Cortex of kidney (tissue), 1 donor: ENCODE measurements around the gene PCID2.
"Not testable (repeated sequence)": the region's sequence is repeated elsewhere in the genome, so short reads cannot be mapped to it uniquely, and the experiment has no call there.

Source experiments
- DNase-seq: peaks from one replicate; lab custom pipeline; 2025; lab: John Stamatoyannopoulos, UW

PCID2 gene

DNA sequence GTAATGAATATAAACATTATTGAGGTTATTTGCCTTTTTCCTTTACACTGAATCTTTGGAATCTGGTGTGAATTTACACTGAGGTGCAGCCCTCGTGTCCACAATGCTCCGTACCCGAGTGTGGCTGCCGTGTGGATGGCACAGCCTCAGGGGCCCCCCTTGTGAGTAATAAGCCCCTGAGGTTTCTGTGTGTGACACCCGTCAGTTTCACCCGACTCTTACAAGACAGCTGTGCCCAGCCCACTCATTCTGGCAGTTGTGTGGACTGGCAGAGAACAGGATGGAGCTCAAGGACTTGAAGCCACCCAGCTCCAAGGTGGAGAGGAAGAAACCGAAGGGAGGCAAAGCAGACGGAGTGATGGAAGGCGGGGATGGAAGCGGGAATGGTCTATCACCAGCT is 42.2 kb downstream of the PCID2 start:
- DNase-seq = no peak

DNA sequence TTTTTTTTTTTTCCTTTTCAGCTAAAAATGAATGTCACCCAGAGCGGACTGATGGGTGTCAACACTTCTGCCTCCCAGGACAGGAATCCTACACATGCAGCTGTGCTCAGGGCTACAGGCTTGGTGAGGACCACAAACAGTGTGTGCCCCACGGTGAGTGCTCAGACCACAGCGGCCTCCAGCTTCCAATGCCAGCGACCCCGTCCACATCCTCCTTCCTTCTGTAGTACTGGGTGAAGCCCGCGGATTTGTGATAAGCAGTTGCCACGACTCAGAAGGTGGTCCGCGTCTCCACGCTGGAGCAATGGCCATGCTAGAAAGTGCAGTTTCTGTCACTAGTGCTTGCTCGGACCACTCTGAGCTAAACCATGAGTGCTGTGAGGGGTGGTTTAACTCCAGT is 44.0 kb downstream of the PCID2 start:
- no peak for DNase-seq

DNA sequence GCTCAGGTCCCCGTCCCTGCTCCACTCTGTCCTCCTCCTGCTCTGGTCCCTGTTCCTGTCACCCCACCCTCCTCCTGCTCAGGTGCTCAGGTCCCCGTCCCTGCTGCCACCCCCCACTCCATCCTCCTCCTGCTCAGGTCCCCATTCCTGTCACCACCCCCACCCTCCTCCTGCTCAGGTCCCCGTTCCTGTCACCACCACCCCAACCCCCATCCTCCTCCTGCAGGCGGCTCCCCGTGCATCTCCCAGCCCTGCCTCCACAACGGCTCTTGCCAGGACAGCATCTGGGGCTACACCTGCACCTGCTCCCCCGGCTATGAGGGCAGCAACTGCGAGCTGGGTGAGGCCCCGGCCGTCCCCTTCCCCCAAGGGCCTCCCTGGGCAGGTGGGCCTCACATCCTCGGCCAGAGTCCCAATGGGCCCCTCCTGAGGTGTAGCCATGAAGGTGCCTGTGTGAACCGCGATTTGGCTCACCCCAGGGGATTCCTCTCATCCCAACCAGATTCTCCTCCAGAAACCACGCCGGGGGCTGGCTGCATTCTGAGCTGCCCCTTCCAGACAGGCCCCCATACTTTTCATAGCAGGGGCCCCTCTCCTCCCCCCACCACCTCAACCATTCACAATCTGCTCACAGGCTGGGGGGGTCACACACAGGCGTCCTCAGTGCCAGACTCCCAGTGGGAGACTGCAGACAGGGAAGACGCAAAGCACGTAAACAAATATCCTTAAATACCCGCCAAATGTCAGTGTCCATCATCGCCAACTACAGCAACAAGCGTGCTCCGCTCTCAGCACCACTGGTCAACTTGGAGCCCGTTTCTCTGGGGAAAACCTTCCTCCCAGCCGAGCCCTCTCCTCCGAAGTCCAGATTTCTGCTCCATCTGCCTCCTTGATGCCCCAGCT is 45.4 kb downstream of the PCID2 start:
- no peak for DNase-seq

- not testable (repeated sequence) for DNase-seq
Measured at GRCh38 chr13:113161975-113162374, 46.5 kb downstream of the PCID2 start.

DNA sequence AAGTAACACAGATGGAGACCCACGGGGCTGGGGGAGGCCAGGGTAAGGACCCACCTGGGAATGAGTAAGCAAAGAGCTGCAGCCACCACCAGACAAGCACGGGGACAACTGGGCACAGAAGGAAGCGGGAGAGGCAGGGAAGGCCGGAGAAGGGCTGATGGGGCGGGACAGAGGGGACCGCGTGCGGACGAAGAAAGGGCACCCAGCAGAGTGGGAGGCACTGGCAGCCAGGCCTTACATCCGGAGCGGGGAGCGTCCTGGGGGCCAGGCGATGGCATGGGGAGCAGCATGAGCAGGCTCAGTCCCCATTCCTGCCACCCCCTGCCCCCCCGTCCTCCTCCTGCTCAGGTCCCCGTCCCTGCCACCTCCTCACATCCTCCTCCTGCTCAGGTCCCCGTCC is 47.0 kb downstream of the PCID2 start:
- DNase-seq = no peak

- no peak for DNase-seq
Measured at GRCh38 chr13:113160983-113161382, 47.5 kb downstream of the PCID2 start.

DNA sequence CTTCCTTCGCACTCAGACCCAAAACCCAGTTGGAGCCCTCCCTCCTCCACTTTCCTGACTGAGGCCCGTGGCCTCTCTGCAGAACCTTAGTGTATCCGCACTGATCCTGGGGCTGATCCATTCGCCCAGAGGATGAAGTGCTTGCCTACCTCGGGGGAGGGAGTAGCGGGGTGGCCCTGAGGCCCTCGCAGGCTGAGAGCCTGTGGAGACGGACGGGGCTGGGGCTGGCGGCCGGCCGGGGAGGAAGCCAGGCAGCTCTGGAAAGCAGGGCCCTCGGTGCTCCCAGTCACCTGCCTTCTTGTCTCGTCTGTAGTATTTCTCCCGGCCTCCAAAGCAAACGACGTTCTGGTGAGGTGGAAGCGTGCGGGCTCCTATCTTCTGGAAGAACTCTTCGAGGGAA is 48.8 kb downstream of the PCID2 start:
- no peak for DNase-seq

GRCh38 chr13:113158946-113159345 is 49.5 kb downstream of the PCID2 start:
- DNase-seq = no peak

- no peak for DNase-seq
Measured at GRCh38 chr13:113157929-113158747, 50.3 kb downstream of the PCID2 start, which contains the start of gene PROZ. PROZ (plus strand) TSS chr13:113158648; CDS start chr13:113158661, 13 bp downstream.

DNA sequence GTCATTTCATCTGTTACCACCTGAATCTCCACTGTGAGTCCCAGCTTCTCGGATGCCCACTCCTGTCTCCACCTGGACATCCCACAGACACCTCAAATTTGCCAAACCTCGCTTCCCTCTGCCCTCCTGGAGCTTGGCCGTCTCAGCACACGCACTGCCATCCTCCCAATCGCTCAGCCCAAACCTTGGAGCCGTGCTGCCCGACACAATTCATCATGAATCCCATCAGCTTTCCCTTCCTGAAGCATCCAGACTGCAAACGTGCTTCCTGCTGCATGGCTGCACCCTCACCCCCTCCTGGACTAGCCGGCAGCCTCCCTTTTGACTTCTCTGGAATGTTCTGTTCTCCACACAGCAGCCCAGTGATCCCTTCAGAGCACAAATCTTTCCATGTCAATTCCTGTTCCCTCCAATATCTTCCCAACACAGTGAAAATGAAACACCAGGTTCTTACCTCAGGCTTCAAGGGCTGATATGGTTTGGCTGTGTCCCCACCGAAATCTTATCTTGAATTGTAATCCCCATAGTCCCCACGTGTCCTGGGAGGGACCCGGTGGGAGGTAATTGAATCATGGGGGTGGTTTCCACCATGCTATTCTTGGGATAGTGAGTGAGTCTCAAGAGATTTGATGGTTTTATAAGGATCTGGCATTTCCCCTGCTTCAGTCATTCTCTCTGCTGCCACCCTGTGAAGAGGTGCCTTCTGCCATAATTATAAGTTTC is 51.1 kb downstream of the PCID2 start:
- no peak for DNase-seq

GRCh38 chr13:113155982-113156655 is 52.4 kb downstream of the PCID2 start:
- no peak for DNase-seq

DNA sequence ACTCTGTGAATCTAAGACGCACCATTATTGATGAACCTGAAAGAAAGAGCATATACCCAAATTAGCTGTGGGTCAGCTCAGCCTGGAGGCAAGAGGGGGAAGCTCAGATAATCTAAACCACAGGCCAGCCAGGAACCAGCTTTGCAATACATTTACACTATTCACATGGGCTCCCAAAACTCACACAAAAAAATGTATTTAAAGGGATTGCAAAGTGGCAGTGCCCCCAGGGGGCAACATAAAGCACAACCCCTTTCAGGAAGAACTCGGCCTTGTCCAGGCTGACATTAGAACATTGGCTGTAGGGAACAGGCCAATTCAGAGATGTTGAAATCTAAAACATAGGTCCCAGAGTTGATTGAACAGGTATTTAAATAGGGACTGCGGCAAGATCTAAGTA is 53.3 kb downstream of the PCID2 start:
- no peak for DNase-seq

DNA sequence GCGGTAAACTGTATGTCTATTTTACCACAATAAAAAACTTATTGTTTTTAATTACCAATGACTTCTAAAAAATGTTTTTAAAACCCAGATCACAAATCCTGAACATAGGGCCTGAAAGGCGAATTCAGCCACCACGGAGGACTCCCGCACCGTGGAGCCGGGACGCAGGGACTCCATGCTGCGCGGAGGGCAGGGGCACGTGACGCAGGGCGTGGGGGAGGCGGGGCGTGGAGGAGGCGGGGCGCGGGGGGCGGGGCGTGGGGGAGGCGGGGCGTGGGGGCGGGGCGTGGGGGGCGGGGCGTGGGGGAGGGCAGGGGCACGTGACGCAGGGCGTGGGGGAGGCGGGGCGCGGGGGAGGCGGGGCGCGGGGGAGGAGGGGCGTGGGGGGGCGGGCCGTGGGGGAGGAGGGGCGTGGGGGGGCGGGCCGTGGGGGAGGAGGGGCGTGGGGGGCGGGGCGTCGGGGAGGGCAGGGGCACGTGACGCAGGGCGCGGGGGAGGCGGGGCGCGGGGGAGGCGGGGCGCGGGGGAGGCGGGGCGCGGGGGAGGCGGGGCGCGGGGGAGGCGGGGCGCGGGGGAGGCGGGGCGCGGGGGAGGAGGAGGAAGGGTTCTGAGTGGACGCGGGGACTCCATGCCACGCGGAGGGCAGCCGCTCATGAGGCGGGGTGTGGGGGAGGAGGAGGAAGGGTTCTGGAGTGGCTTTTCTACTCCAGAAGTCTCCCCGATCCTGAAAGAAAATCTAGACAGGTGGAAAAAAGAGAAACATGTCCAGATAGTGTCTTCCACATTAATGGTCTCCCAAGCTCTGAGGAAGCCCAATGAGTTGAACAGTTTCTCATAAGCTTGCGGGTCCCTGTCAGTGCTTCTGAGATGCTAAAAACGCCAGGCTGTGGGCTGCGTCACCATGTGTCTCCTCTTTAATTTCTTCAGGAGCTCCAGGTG is 54.4 kb downstream of the PCID2 start:
- DNase-seq = no peak

DNA sequence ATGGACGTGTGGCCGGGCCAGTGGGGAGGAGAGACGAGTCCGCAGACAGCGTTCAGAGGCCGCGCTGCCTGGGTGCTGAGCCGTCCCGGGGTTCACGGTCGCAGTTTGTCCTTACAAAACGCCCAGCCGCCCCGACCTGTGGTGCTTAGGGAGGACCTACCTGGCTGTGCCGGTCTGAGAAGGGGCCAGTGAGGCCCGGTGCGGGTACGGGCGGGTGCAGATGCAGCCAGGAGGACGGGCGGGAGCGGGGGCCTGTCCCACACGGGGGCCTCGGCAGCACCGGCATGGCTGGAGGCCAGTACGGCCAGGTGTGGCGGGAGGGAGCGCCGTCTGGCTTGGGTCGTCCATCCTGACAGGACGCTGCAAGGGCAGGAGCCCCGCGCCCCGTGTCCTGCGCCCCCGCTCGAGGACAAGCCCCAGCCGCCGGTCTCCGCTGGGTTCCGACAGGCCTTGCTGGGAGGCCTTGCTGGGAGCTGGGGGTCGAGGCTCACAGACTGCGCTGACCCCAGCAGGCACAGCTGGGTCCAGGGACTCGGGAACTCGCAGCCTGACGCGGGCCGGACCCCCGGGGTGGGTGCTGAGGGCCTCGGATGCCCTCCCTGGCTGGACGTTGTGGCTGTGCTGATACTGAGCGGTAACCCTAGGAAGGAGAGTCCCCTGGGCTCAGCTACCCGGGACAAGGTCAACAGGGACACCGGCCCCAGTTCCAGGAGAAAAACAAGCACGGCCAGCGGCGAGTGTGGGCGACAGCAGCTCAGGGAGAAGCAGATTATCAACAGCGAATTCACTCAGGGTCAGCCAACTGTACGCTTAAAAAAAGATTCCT is 55.3 kb downstream of the PCID2 start:
- DNase-seq = no peak

GRCh38 chr13:113152691-113152983 is 55.8 kb downstream of the PCID2 start:
- no peak for DNase-seq

DNA sequence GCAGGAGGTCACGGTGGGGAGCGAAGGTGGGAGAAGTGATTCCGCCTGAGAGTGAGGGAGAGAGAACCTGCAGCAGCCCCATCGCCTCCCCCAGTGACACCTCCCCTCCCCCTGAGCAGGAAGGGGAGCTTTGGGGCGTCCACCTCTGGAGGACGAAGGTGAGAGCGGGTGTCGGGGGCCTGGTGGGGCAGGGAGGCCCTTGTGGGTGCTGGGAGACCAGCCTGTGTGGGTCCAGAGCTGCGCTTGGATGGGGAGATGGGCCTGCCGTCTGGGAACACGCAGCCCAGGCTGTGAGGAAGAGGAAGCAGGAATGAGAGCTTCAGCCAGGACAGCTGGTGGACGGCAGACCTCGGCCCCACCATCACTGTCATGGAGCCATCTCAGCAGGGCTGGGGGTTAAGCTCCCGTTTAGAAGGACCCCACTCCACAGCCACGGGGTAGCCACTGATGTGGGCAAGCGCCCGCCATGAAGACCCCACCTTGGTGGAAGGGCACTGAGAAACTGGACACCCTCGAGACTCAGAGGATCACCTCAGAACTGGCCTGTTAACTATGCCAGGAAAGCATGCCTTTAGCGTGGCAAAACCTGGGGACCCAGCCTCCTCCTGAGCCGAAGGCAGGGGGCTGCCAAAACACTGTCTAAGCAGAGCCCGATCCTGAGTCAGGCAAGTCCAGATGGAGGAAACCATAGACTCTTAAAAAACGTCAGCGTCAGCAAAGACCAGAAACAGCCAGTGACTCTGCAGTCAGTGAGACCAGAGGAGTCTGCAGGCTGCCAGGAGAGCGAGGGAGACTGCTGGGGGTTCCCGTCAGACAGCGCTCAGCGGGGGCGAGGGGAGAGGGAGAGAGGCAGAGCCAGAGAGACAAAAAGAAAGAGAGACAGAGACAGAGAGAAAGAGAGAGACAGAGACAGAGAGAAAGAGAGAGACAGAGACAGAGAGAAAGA is 56.5 kb downstream of the PCID2 start:
- DNase-seq = no peak

DNA sequence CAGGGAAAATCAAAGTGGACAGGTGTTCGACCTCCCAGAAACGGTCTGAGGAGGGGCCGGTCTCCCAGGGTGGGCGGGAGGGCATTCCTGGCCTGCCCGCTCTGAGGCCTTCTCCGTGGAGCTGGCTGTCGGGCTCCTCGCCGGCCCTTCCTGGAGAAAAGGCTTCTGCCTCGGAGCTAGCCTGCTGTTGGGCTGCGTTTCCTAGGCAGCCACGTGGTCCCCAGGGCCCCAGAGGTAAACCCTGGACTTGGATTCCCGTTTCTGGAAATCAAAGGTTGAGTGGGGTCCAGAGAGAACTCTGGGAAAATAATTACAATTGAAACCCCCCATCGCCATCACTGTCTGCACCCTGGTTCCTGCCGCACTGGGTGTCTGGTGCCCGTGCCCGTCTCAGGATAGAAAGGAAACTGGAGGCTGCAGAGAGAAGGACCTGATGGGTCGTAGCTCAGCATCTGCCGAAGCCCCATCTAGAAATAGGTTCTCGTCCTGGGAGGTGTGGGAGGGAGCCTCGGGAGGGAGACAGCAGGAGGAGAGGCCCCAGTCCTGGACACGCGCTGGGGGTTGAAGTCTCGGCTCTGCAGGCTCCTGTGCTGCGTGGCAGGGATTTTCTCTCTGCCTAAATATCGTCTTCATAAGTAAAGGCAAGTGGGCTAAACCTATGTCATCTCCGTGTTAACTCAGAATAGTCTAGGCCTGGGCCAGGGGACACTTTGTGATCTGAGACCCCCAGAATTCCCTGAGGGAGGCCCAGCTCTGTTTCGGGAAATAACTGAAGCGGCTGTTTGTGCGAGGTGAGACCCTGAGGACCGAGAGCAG is 57.7 kb downstream of the PCID2 start:
- no peak for DNase-seq
